HG03103 (cell line): ENCODE data around the gene MACROD2.

ENCODE experiments used
- ATAC-seq: cut with Tn5 transposase; IDR thresholded peaks from one replicate; pipeline ENCODE4 v1.9.1; 2021; ENCODE audit warnings: low read depth; ENCODE audit not compliant: unreplicated experiment

The MACROD2 gene

GRCh38 chr20:14055127-14055742 lies 59.9 kb downstream of the MACROD2 start:
- ATAC-seq: no peak

GRCh38 chr20:14062171-14062570 lies 66.9 kb downstream of the MACROD2 start:
- ATAC-seq: no peak

- no peak for ATAC-seq
These were observed 67.5 kb downstream of the MACROD2 start for GRCh38 chr20:14062786-14063185.

- ATAC-seq: no peak
These were observed 69.0 kb downstream of the MACROD2 start for GRCh38 chr20:14064333-14064732.

- ATAC-seq: no peak
These were observed 69.6 kb downstream of the MACROD2 start for GRCh38 chr20:14064921-14065320.

GRCh38 chr20:14065774-14066173 lies 70.5 kb downstream of the MACROD2 start:
- ATAC-seq: no peak

- ATAC-seq: no peak
These were observed 72.3 kb downstream of the MACROD2 start for GRCh38 chr20:14067603-14068002.

GRCh38 chr20:14069796-14070195 lies 74.5 kb downstream of the MACROD2 start:
- no peak for ATAC-seq

GRCh38 chr20:14093652-14094051 lies 98.3 kb downstream of the MACROD2 start:
- no peak for ATAC-seq

GRCh38 chr20:14098261-14098660 lies 102.9 kb downstream of the MACROD2 start:
- ATAC-seq: no peak

GRCh38 chr20:14113416-14113815 lies 118.1 kb downstream of the MACROD2 start:
- ATAC-seq: no peak

- no peak for ATAC-seq
These were observed 118.9 kb downstream of the MACROD2 start for GRCh38 chr20:14114065-14114704.

- ATAC-seq: no peak
These were observed 120.7 kb downstream of the MACROD2 start for GRCh38 chr20:14116037-14116436.

GRCh38 chr20:14117768-14118167 lies 122.5 kb downstream of the MACROD2 start:
- no peak for ATAC-seq

GRCh38 chr20:14126856-14127255 lies 131.5 kb downstream of the MACROD2 start:
- no peak for ATAC-seq

- no peak for ATAC-seq
These were observed 132.4 kb downstream of the MACROD2 start for GRCh38 chr20:14127514-14128223.

GRCh38 chr20:14134004-14134403 lies 138.7 kb downstream of the MACROD2 start:
- ATAC-seq: no peak

GRCh38 chr20:14142171-14142570 lies 146.9 kb downstream of the MACROD2 start:
- no peak for ATAC-seq

- no peak for ATAC-seq
These were observed 147.8 kb downstream of the MACROD2 start for GRCh38 chr20:14142964-14143627.

GRCh38 chr20:14148042-14148441 lies 152.7 kb downstream of the MACROD2 start:
- no peak for ATAC-seq

GRCh38 chr20:14155361-14155760 lies 160.0 kb downstream of the MACROD2 start:
- no peak for ATAC-seq
